Measurements from ENCODE around the gene EFNB1. TPM values are rescaled to one million over a fixed set of nuclear protein-coding genes. Genes with fewer than 3 reads are reported as not detected.

EFNB1 gene
- total and polyA plus RNA-seq, 4 donors, result 30.4 to 58.7 (median 40.4) TPM

DNA sequence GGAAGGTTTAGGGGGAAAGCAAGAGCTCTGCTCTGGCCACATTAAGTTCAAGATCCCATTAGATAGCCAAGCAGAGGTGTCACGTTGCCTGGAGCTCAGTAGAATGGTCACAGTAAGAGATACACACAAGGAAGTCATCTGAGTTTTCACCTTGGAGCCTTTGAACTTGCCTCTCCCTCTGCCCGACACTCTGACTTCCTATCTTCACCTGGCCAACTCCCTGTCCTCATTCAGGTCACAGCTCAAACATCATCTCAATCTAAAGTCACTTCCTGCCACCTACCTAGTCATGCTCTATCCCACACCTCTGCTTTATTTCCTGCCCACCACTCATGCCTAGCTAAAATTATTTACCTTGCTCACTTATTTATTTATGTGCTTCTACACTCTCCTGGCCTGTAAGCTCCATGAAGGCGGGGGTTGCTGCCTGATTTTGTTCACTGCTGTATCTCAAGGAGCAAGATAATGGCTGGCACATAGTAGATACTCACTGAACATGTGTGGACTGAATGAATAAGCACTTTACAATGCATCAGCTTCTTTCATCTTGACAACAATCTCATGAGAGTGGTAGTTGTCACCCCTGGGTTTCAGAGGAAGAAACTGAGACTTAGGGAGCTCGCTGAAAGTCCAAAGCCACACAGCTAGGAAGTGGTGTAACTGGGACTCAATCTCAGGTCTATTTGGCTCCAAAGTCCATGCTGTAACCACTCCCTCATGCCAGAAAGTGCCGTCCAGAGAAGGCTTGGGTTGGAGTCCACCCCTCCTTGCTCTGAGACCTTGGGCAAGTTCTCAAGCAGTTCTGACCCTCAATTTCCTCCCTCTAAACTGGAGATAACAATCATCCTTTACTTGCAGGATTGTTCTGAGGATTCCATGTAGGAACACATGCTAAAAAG lies 40.3 kb downstream of the EFNB1 start:
- Histone ChIP-seq H3K4me1 (ENCODE audit: control insufficient read depth in 5 of 5, insufficient read depth in 5 of 5, low read length in 5 of 5) (peaks cover 0 to 26% (median 0%) of the 10 kb centered on the region in 5 donors), H3K36me3 (ENCODE audit: control insufficient read depth in 4 of 4, insufficient read depth in 4 of 4, low read length in 4 of 4) (no peaks in the 10 kb centered on the region), H3K27me3 (ENCODE audit: control insufficient read depth in 3 of 3, insufficient read depth in 3 of 3, low read length in 2 of 3) (peaks cover 0 to 5% (median 0%) of the 10 kb centered on the region in 3 donors), H3K27ac (ENCODE audit: low read depth in 1 of 2, low read length in 1 of 2) (no peak overlapping the region), H3K4me3 (no peak overlapping the region), H3K9ac (ENCODE audit: insufficient read depth in 1 of 2, low read length in 2 of 2) (no peak overlapping the region), H3K9me3 (ENCODE audit: control insufficient read depth in 4 of 4, insufficient read depth in 3 of 4, low read length in 3 of 4) (no peaks in the 10 kb centered on the region)
- no peak for DNase-seq
- TF ChIP-seq, protein P1, sequence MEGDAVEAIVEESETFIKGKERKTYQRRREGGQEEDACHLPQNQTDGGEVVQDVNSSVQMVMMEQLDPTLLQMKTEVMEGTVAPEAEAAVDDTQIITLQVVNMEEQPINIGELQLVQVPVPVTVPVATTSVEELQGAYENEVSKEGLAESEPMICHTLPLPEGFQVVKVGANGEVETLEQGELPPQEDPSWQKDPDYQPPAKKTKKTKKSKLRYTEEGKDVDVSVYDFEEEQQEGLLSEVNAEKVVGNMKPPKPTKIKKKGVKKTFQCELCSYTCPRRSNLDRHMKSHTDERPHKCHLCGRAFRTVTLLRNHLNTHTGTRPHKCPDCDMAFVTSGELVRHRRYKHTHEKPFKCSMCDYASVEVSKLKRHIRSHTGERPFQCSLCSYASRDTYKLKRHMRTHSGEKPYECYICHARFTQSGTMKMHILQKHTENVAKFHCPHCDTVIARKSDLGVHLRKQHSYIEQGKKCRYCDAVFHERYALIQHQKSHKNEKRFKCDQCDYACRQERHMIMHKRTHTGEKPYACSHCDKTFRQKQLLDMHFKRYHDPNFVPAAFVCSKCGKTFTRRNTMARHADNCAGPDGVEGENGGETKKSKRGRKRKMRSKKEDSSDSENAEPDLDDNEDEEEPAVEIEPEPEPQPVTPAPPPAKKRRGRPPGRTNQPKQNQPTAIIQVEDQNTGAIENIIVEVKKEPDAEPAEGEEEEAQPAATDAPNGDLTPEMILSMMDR (IDR thresholded peaks at IDR 0.05; ENCODE audit: control extremely low read depth, extremely low read depth), result no peak
- no peak for ATAC-seq (ENCODE audit: insufficient read depth, low FRiP score)
- 63 to 95% methylated on average over 5 of the region's 5 CpGs for WGBS, 2 donors

DNA sequence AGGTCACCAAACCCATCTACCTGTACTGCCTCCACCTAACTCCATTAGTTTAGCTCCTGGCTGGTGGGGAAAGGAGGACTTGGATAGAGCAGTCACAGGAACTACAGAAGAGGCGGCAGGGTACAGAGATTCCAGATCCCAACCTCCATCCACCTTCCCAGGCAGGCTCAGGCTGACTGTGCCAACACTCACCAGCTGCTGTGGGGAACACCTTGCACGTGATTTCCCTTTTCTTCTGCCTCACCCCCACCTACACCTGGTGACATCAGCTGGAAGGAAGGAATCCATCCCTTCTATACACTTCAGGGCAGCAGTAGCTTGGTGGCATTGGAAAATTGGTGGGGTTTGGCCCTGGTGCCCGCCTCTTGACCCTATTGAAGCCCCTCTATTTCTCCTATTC lies 41.5 kb downstream of the EFNB1 start:
- Histone ChIP-seq H3K27me3 (ENCODE audit: control insufficient read depth in 3 of 3, insufficient read depth in 3 of 3, low read length in 2 of 3) (peaks cover 0 to 5% (median 0%) of the 10 kb centered on the region in 3 donors), H3K4me1 (ENCODE audit: control insufficient read depth in 5 of 5, insufficient read depth in 5 of 5, low read length in 5 of 5) (peaks cover 0 to 26% (median 0%) of the 10 kb centered on the region in 5 donors), H3K9me3 (ENCODE audit: control insufficient read depth in 4 of 4, insufficient read depth in 3 of 4, low read length in 3 of 4) (no peaks in the 10 kb centered on the region), H3K9ac (ENCODE audit: insufficient read depth in 1 of 2, low read length in 2 of 2) (no peak overlapping the region), H3K36me3 (ENCODE audit: control insufficient read depth in 4 of 4, insufficient read depth in 4 of 4, low read length in 4 of 4) (no peaks in the 10 kb centered on the region), H3K27ac (ENCODE audit: low read depth in 1 of 2, low read length in 1 of 2) (no peak overlapping the region), H3K4me3 (no peak overlapping the region)
- TF ChIP-seq, protein P1 (IDR thresholded peaks at IDR 0.05; ENCODE audit: control extremely low read depth, extremely low read depth), result no peak
- WGBS, 2 donors, result 72 to 97% methylated on average over 3 of the region's 3 CpGs
- ATAC-seq (ENCODE audit: insufficient read depth, low FRiP score), result no peak
- no peak for DNase-seq

DNA sequence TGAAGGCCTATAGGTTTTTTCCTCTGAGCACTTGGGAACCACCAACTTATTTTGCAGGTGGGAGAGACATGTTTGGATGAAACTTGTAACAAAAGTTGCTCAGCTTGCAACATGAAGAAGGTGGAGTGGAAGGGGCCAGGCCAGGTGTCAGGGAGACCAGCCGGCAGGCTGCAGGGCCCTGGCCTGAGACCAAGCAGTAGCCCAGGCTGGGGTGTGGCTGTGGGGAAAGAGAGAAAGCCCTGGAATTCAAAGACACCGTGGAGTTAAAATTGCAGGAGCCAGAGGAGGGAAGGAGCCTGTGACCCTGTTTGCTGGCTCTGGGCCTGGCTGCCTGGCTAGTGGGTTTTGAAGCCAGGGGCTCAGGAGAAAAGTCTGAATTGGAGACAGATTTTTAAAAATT lies 43.4 kb downstream of the EFNB1 start:
- no peak for DNase-seq
- WGBS, 2 donors, result 58 to 64% methylated on average over 2 of the region's 2 CpGs

More for the DNA sequence above, 43.4 kb downstream of the EFNB1 start:
- H3K4me1 ChIP-seq (ENCODE audit: control insufficient read depth in 5 of 5, insufficient read depth in 5 of 5, low read length in 5 of 5), result peaks cover 0 to 23% (median 0%) of the 10 kb centered on the region in 5 donors
- H3K27ac ChIP-seq (ENCODE audit: low read depth in 1 of 2, low read length in 1 of 2), result no peak overlapping the region
- H3K27me3 ChIP-seq (ENCODE audit: control insufficient read depth in 3 of 3, insufficient read depth in 3 of 3, low read length in 2 of 3), result peaks cover 0 to 2% (median 0%) of the 10 kb centered on the region in 3 donors
- H3K4me3 ChIP-seq, result no peak overlapping the region
- no peaks in the 10 kb centered on the region for H3K9me3 ChIP-seq (ENCODE audit: control insufficient read depth in 4 of 4, insufficient read depth in 3 of 4, low read length in 3 of 4)
- no peaks in the 10 kb centered on the region for H3K36me3 ChIP-seq (ENCODE audit: control insufficient read depth in 4 of 4, insufficient read depth in 4 of 4, low read length in 4 of 4)
- TF ChIP-seq, protein P1 (IDR thresholded peaks at IDR 0.05; ENCODE audit: control extremely low read depth, extremely low read depth), result no peak
- no peak overlapping the region for H3K9ac ChIP-seq (ENCODE audit: insufficient read depth in 1 of 2, low read length in 2 of 2)
- ATAC-seq (ENCODE audit: insufficient read depth, low FRiP score), result no peak
